Ishikawa (cell line): Measurements from ENCODE around the gene ANO3.

Experiments
- CEBPB ChIP-seq: IDR thresholded peaks from 2 replicates; pipeline ENCODE4 v1.6.1; 2012
- EGR1 ChIP-seq: IDR thresholded peaks from 2 replicates; pipeline ENCODE4 v1.6.1; 2012
- EP300 ChIP-seq: IDR thresholded peaks from 2 replicates; pipeline ENCODE4 v1.6.1; 2012; ENCODE audit warnings: borderline replicate concordance
- FOXM1 ChIP-seq: IDR thresholded peaks from 2 replicates; pipeline ENCODE4 v1.6.1; 2012; ENCODE audit warnings: low read depth, borderline replicate concordance
- MAX ChIP-seq: IDR thresholded peaks from 2 replicates; pipeline ENCODE4 v1.6.1; 2012
- RAD21 ChIP-seq: IDR thresholded peaks from 2 replicates; pipeline ENCODE4 v1.6.1; 2012; ENCODE audit warnings: low read depth
- REST ChIP-seq: IDR thresholded peaks from 2 replicates; pipeline ENCODE4 v1.6.1; 2012; ENCODE audit warnings: low read depth, mild to moderate bottlenecking
- TAF1 ChIP-seq: IDR thresholded peaks from 2 replicates; pipeline ENCODE4 v1.6.1; 2012; ENCODE audit warnings: low read depth, mild to moderate bottlenecking
- ZBTB7A ChIP-seq: IDR thresholded peaks from 2 replicates; pipeline ENCODE4 v1.6.1; 2012; ENCODE audit warnings: low read depth

- TF ChIP-seq TAF1, result no peak
- no peak for TF ChIP-seq EP300
- no peak for TF ChIP-seq REST
- no peak for TF ChIP-seq ZBTB7A
- TF ChIP-seq MAX, result no peak
- no peak for TF ChIP-seq CEBPB
- TF ChIP-seq EGR1, result no peak
- no peak for TF ChIP-seq RAD21
- no peak for TF ChIP-seq FOXM1
These were observed 16.8 kb downstream of the ANO3 start for GRCh38 chr11:26348776-26349175.
